NCI-H524 (cell line): ENCODE data around the gene SLC1A2.

Experiments used
- DNase-seq, 2 experiments: peaks; one replicate each; lab custom pipeline; 2025; lab: John Stamatoyannopoulos, UW

Gene SLC1A2

DNA sequence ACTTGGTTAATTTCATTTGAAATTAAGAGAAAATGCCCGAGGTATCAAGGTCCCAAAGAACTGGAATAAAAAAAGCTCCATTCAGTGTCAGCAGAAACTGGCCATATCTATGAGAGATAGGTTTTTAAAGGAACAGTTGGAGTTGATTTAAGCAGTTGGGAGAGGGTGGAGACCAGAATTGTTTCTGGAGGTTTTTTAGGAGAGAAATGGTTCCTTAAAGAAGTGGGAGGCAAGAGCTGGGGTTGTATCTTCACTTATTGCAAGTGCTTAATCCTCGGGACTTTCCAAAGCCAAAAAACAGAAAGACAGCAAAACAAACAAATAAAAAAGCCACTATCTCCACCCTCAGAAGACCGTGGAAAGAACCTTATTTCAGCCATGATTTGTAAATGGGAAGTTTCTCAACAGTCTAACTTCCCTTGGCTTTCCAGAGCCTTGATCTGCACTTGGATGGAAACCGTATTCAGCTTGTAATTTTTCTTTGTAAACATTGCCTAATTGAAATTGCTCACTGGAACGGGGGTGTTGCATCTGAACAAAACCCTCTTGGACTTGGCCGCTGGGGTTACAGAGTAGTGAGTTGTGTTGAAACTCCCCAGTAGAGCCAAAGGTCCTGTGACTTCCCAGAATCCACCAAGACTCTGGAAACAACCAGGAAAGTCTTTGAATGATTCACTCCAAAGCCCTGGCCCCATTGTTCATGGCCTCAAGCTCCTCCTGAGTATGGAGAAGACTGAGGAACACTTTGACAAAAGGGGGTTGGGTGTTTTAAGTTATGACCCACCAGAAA, 115.6 kb downstream of the SLC1A2 start:
- DNase-seq = no peak

DNA sequence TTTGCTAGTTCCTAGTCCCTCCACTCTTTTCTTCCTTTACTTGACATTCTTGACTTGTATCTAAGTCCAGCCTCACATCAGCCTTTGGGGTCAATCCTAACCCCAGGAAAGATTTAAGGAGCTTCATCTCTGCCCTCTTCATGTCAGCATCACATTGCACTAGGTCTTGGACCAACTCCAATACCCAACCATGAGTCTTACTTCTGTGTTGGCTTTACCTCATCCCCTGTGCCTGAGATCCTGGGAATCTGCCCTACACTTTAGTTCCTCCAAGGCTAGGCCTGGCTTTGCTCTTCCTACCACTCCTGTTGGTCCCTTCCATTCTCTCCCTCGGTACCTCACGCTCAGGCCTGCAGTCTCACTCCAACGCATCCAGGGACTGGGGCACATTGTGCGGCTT, 117.0 kb downstream of the SLC1A2 start:
- no peak for DNase-seq

- DNase-seq = no peak
Observed at GRCh38 chr11:35298369-35298768, 121.0 kb downstream of the SLC1A2 start.

DNA sequence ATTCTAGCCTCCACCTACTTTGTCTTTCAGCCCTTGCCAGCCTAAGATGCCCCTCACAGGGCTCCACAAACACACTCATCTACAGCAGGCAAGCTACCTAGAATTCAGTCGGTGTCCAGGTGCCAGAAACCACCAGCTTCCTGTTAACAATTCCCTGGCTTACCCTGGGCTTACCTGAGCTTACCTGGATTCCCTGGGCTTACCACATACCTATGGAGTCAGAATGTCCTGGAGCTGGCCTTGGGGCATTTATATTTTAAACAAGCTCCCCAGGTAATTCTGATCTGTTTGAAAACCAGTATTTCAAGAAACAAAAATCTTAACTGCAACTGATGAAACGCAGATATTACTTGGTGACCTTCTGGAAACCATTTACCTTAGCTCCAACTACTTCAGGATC, 123.6 kb downstream of the SLC1A2 start:
- DNase-seq = no peak

- DNase-seq = no peak
Observed at GRCh38 chr11:35293699-35294098, 125.7 kb downstream of the SLC1A2 start.

DNA sequence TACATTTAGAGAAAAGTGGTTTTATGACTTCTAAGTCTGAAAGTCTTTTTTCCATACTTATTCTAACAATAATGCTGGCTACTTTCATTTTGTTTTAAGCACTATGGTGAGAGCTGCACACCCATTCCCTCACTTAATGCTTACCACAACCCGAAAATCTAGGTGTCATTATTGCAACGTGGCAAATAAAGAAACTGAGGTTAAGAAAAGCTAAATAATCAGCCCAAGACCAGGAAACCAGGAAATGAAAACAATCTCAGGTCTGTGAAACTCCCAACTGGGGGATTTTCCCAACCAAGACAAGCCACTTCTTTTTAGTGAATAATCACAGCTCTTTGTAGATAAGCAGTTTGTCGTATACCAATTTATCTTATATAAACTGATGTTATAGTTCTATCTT, 126.3 kb downstream of the SLC1A2 start:
- DNase-seq = no peak

GRCh38 chr11:35292279-35292678, 127.1 kb downstream of the SLC1A2 start:
- peak; percentile 46 to 59 for DNase-seq

- DNase-seq = no peak
Observed at GRCh38 chr11:35290876-35291275, 128.5 kb downstream of the SLC1A2 start.

GRCh38 chr11:35289821-35290220, 129.5 kb downstream of the SLC1A2 start:
- DNase-seq = no peak

- no peak for DNase-seq
Observed at GRCh38 chr11:35288817-35289541, 130.4 kb downstream of the SLC1A2 start.

- DNase-seq = no peak
Observed at GRCh38 chr11:35288309-35288708, 131.0 kb downstream of the SLC1A2 start.

DNA sequence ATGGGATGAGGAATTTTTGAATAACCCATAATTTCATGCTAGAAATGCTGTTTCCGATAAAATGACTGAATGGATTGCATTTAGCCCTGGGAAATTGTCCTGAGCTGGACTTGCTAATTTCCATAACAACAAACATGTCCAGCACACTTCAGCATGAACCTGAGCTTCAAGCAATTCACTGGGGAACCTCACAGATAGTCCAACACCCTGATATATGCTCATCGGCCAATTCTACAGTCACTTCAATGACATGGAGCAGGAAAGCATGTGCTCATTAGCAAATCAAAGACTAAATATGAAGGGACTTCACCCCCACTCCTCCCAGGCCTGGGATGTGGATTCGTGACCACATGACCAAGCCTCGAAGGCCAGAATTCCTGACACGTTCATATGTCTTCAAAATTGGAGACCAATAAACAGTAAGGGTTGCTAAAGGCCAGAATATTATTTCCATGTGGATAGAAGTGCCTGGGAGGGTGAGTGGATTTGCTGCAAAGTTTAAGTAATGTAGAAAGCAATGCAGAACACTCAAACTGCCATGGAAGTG, 131.9 kb downstream of the SLC1A2 start:
- DNase-seq = no peak

DNA sequence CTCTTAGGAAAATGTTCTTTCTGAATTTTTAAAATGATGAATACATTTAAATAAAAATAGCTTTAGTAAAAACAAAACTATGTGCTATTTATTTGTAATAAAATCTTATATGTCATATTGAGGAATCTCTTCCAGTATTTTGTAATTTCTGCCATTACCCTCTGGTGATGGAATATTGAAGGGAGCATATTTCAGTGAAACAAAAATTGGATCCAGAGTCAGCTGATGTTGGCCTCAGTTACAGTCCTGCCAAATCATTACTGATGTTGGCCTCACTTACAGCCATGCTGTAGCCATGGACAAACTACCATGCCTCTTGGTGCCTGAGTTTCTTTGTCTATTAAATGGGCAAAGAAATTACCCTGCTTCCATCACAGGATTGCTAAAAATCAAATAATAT, 133.2 kb downstream of the SLC1A2 start:
- no peak for DNase-seq

GRCh38 chr11:35285471-35285870, 133.9 kb downstream of the SLC1A2 start:
- DNase-seq = peak in 1 of 2 experiments; percentile 34

DNA sequence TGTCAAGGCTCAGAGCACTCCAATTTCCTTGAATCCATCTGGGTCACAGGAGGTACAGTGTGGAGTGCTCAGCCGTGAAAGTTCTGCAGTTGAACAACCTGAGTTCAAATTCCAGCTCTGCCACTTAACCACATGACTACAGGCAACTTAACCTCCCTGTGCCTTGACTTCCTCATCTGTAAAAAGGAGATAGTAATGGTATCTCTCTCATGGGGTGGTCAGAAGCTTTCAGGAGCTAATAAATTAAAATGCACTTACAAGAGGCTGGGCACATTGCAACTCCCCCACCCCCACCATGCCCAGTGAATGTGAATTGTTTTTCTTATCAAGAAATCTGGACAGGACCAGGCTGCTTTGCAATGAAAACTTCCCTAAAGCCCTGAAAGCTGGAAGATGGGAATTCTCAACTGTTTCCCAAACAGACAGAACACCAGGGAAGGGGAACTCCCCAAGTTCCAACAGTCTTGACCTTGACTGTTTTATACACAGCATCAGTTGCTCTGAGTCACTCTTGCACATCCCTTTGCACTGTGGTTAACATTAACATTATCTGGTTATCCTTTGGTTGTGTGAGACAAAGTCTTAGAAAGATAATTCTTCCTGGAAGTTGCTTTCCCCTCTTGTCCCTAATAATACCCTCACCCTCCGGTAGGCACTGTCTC, 137.0 kb downstream of the SLC1A2 start:
- no peak for DNase-seq

- DNase-seq = no peak
Observed at GRCh38 chr11:35281169-35281688, 138.1 kb downstream of the SLC1A2 start.

DNA sequence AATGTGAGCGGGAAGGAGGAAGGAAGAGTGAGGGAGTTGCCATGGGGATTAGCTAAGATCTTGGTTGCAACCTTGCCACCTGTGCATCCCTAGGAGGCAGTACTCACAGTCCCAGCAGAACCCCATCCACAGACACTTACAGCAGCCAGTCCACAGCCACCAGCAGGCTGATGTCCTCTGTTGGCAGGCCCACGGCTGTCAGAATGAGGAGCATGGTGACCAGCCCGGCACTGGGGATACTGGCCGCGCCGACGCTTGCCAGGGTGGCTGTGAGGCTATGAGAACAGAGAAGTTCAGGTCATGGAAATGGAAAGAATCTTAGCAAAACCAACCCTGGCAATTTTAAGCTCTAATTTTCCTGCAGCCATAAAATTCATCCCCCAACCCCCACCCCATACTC, 138.6 kb downstream of the SLC1A2 start:
- DNase-seq = no peak

DNA sequence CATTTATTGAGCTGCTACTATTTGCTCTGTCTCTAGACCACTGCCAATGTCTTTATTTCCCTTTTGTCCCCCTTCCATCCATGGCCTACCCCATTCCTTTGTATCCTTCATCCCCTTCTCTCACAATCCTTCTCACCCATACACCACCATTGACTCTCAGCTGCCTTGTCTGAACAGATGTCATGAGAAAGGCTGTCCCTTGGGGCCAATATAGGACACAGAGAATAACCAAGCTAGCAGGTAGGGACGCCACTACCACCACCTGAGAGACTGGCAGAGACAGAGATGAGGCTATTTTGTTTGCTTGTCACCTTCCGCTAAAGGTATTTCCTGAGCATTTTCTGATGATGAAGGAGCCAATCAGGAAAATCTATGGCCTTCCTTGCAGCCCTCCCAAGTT, 141.5 kb downstream of the SLC1A2 start:
- DNase-seq = peak in 1 of 2 experiments; percentile 52

- DNase-seq = no peak
Observed at GRCh38 chr11:35276396-35277145, 142.8 kb downstream of the SLC1A2 start.

GRCh38 chr11:35275786-35276170, 143.6 kb downstream of the SLC1A2 start:
- no peak for DNase-seq

- no peak for DNase-seq
Observed at GRCh38 chr11:35274909-35275785, 144.2 kb downstream of the SLC1A2 start.
